GM19099 (cell line): ENCODE data around the gene ZNF655.

Source experiments
- POLR2A ChIP-seq: IDR thresholded peaks from 3 replicates; pipeline ENCODE4 v1.6.1; 2011; ENCODE audit warnings: low read depth; ENCODE audit not compliant: insufficient read length; ENCODE audit errors: extremely low read depth

Gene ZNF655

GRCh38 chr7:99554939-99555338 lies 3.5 kb upstream of the ZNF655 start:
- TF ChIP-seq POLR2A, result no peak

DNA sequence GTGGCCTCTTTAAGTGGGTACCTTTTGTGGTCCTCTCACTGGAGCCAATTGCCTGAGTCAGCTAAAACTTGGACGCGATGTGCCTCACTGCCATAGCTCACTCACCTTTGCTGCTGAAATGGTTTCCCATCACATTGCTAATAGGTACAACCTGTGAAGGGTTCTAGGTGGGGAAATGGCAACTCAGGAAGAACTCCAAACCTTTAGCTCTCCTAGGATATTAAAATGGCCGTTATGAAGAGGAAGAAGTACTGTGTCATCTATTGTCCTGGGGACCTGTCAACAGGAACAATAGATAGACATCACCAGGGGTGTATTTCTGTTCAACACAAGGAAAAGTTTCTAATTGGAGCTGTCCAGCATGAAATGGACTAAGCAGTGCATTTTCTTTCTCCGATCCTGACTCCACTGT lies 1.2 kb upstream of the ZNF655 start:
- TF ChIP-seq POLR2A, result no peak

- no peak for TF ChIP-seq POLR2A
Observed at GRCh38 chr7:99557940-99558305, 519 bp upstream of the ZNF655 start.

DNA sequence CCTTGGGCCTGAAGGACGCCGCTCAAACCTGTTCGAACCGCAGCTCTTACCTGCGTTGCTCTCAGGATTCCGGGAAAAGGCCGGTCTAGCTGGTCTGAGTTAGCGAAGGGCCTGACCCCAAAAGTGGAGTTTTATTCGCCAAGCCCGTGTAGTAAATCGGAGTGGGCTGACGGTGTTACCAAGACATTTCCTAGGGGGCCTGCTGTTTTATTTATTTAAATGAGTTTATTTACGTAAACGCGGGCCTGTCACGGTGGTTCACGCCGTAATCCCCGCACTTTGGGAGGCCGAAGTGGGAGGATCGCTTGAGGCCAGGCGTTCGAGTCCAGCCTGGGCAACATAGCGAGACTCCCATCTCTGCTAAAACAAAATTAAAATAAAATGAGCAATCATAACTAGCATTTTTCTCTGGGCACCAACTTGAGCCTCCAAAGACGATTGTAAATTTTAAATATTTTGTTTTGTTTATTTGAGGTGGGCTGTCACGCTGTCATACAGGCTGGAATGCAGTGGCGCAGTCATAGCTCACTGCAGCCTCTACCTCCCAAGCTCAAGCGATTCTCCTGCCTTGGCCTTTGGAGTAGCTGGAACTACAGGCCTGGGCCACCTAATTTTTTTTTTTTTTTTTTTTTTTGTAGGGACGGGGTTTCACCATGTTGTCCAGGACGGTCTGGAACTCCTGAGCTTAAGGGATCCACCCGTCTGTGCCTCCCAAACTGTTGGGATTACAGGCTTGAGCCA lies 903 bp downstream of the ZNF655 start:
- no peak for TF ChIP-seq POLR2A

- no peak for TF ChIP-seq POLR2A
Observed at GRCh38 chr7:99560834-99561736, 2.6 kb downstream of the ZNF655 start.

DNA sequence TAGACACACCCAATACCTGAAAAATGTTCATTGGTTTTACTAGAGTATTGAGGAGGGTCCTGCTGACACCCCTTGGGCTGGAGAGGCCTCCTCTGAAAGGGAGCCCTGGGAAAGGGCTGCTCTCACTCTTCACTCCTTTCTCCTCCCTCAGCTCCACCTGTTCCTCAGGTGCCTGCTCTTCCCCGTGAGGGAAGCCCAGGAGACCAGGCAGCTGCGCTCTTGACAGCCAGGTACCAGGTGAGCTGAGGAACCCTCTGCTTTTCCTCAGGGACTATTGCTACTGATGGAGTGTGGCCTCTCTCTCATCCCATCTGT lies 3.3 kb downstream of the ZNF655 start:
- no peak for TF ChIP-seq POLR2A

GRCh38 chr7:99562114-99562784 lies 3.8 kb downstream of the ZNF655 start:
- no peak for TF ChIP-seq POLR2A

GRCh38 chr7:99562832-99563231 lies 4.4 kb downstream of the ZNF655 start:
- no peak for TF ChIP-seq POLR2A

- no peak for TF ChIP-seq POLR2A
Observed at GRCh38 chr7:99563650-99564049, 5.2 kb downstream of the ZNF655 start.

- TF ChIP-seq POLR2A, result no peak
Observed at GRCh38 chr7:99571768-99572167, 13.3 kb downstream of the ZNF655 start.

GRCh38 chr7:99573257-99573656 lies 14.8 kb downstream of the ZNF655 start:
- TF ChIP-seq POLR2A, result no peak

DNA sequence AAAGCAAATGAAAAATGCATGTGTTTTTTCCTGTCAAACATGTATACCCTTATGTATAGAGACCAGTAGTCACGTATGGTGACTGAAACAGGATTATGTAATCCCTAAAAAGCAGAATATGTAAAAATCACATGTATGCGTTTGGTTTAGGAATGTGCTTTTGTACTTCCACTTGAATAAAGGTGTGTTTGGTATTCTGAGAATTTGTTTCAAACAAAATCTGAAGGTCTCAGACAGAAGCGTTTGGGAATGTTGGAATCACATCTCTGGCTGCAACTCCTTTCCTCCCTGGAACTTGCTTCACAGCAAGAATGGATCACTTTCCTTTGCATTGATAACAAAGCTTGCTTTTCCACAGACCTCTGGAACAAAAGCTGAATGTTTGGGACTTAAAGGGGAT lies 17.8 kb downstream of the ZNF655 start:
- no peak for TF ChIP-seq POLR2A

DNA sequence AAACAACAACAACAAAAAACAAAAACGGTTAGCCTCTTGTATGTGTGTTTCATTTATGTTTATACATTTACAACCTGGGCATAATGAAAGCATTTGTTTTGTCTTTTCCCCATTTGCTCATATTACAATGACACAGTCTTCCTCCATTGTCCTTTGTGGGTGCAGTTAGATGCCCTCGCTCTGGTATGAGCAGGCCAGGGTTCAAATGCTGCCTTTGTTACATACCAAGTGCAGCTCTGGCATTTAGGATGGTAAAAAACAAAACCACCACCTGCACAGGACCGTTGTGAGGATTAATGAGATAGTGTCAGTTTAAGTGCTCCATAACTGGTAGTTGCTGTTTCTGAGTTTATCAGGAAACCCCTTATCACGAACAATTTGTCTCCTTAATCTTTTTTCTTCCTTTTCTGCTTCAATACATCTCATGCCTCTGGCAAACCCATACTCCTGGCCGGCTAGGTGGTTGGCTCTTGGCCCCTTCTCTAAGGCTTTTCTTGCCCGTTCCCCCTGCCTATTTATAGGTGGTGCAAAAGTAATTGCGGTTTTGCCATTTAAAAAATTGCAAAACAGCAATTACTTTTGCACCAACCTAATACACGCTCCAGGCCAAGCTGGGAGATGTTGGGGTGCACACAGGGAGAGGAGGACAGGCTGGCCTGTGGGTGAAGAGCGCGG lies 21.0 kb downstream of the ZNF655 start:
- TF ChIP-seq POLR2A, result no peak

DNA sequence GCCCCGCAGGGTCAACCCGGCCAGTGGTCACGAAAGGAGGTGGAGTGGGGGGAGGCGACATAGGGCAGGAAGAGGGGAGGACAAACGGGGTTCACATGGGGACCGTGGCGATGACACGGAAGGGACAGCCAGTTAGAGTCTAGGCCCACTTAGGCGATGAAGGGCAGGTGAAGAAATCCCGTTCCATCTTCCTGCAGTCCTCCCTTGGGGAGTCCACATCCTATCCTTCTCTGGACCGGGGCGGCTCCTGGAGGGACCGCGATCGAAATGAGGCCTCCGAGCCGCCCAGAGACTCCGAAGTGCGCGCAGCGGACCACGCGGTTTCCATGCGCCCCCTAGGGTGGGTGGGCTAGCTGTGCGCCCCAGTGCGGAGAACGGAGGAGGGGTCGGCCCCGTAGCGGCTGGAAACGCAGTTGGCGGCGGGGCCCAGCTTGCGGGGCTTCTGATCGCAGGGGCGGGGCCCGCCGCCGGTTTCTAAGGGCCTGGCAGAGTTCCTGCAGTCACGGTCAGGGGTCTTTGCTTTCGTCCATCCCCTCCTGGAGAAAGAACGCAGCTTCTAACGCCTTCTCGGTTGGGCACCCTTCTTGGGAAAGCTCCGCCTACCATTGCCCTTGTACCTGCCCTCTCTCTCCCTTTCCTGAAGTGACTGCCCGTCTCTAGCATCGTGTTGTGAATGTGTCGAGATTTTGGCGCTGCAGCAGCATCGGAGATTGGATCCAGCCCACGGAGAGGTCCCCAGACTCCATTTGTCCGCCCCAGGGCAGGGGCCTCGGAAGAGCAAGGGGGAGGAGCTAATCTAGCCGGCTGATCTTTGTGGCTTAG lies 21.7 kb downstream of the ZNF655 start:
- no peak for TF ChIP-seq POLR2A
